NCI-H82 treated with DMSO at 0.1 percent for 48 hours (cell line): ENCODE data around the gene BTRC.
A peak's percentile ranks its signal among the peaks of the same experiment; 100 is the strongest.

ENCODE experiments used
- DNase-seq: peaks from one replicate; lab custom pipeline; 2025; ENCODE audit not compliant: unreplicated experiment; lab: John Stamatoyannopoulos, UW

Gene BTRC

DNA sequence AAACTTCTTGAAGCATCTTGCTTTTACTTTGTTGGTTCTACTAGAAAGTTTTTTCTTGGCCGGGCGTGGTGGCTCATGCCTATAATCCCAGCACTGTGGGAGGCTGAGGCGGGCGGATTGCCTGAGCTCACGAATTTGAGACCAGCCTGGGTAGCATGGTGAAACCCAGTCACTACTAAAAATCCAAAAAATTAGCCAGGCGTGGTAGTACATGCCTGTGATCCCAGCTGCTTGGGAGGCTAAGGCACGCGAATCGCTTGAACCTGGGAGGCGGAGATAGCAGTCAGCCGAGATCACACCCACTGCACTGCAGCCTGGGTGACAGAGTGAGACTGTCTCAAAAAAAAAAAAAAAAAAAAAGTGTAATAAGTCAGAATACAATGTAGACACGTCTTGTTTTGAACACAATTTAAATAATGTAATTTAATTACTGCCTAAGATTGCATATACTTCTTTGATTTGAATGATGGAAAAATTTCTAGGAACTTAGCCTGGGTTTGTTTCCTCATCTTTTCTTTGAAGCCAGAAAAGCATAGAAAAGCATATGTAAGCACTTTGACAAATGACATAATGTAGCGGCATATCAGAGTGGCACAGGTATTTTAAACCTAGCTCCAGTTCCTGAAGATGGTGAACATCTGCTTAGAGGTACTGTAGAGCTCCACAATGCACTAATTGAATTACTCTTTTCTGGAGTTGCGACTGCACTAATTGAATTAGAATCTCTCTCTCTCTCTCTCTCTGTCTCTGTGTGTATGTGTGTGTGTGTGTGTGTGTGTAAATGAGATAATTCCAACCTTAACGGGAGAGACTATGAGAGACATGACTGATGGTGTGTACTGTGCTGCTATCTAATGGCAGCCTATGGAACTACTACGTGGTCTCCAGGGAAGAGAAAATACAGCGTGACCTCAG is 87.8 kb downstream of the BTRC start:
- peak; percentile 97 for DNase-seq

DNA sequence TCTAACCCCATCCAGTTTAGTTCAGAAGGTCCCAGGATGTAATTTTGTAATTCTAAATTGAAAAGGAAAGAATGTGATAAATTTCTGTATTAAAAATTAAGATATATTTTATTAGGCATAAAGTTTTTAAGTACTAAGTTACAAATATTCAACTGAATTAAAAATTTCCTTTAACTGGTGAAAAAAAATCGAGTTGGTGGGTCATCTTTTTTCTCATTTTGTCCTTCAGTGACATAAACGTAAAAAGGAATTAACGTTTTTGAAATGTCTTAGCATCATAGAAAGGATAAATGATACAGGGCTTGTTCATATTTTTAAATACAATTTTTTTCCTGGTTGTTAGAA is 88.5 kb downstream of the BTRC start:
- no peak for DNase-seq

DNA sequence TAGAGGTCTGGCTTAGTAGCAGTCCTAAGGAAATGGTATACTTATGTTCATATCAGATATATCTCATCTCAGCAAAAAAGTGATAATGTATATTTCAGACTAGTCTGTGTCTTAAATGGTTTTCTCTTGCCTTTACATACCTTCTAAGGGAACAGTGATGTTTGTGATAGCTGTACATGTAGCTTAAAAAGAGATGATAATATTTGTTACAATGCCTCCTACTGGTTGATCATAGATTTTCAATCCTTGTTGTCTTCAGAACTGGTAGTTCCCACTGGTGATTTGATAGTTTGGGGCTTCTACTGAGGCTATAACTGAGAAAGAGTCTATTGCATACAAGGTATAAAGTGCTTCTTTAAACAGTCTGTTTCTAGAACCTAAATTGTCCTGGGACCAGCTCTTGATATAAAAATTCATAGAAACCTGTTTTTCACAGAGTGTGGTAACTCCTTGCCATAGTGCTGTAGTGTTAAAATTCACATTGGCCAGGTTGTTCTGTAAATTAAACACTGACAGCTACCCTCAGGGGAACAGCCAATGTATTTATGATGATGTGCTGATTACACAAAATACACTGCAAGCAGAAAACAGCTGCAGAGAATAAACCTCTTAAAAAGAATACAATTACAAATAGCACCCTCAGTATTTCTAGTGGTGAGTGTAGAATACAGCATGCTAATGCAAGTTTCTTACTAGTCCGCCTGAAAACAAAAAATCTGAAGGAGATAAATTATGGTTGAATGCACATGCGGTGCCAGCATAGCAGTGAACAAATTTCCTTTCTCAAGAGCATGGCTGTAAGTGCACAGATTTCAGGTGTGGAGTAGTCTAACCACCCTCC is 90.3 kb downstream of the BTRC start:
- peak; percentile 43 for DNase-seq

DNA sequence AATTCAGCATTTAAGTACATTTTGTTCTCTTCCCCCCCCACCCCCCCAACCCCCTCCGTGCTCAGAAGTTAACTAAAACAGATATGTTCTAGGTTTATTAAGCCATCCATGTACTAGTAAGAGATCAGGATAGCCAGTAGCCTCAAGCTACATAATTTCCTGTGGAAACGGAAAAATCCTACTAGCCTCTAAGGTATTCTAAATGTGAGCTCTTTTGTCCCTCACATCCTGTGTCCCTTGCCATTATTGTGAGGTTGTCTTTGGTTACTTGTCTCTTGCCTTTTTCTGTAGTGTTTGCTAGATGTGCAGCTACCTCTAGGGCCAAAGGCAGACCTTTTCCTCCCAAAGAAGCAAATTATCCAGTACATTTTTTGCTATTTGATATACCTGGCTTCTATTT is 92.1 kb downstream of the BTRC start:
- DNase-seq: no peak

DNA sequence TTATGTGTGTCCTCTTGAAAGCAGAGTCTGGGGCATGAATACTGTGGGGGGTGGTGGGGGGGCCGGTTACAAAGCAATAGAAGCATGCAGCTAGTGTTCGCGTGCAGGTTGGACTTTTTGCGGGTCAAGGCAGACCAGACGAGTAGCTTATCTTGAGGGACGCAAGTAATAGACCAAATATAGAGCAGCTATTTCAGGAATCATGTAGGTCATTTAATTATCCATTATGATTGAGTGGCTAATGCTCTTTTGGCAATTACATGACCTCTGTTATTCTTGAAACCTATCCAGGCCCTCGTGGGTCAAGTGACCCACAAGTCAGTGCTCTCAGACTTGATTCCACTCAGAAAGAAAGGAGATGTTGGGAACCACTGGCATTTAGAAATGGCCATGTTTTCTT is 93.0 kb downstream of the BTRC start:
- no peak for DNase-seq

DNA sequence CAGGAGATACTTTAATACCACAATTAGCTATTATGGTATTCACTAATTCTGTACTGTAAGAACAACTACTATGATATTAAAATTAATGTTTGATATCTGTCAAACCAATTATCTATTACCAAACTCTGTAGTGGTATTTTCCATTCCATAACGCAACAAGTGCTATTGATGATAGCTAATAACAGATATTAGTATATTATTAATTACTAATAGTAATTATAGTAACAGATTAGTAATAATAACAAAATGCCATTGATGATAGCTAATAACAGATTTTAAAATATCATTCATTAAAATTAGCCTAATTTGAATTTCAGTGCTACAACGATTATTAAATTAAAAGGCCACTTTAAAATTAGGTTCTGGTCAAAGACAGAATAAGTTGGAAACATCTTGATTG is 93.5 kb downstream of the BTRC start:
- no peak for DNase-seq

DNA sequence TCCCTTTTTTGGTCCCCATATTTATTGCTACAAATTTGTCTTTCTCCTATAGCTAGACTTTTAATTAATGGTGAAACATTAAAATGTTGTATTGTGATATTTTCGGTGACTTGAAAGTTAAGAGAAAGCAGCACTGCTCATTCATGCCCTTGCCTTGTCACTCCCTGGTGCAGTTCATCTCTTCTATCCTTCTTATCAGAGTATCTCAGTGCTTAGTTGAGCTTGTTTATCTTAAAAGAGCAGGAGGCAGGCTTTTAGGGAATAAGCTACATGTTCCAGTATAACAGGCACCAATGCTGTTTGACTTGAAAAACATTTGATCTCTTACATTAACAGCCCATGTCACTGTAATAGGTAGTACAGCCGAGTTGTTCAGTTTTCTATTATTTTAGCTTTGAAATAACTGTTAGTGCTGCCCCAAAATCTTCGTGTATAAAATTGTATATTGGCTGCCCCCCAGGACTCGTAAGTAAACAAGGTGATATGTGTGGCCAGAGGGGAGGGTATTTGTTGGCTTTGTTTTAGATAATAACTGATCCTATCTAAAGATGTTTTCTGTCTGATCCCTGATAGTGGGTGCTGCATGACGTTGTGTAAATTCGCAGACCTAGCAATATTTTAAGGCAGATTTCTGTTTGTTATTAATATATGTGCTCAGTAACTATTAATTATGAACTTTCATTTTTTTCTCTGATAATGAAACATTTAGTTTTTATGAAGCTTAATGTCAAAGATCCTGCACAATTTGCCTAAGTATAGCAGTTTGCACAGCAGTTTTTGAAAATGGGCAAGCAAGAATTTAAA is 96.5 kb downstream of the BTRC start:
- peak; percentile 78 for DNase-seq

DNA sequence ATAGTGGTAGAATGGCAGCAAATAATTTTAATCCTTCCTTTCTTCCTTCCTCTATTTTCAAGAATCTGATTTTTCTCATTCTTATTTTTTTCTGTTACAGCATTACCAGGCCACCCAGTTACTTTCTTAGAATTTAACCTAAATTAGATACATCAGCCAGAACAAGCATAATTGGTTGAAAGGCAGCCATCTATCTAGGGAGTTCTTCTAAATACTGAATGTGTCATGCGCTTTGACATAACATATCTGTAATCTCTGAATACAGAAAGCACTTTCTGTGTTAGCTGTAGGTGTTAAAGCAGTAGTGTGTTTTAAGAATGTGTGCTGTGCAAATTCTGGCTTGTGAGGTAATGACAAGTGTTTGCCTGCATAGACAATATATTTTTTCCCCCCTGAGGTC is 97.3 kb downstream of the BTRC start:
- DNase-seq: no peak

DNA sequence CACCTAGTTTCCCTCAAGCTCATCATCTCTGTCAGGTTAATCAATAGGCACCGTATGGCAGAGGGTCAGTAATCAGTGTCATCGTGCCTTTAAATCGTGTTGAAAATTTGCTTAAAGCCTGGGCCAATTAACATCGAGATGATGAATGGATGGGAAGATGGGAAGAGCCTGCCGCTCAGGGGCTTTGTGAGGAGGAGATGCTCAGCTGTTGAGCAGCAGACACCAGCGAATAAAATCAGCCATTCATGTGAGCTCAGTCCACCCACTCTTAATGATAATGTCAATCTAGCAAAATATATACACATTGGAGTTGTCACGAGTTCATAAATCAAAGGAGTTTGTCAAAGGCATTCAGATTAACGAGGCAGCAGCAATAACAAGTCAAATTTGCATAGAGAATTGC is 97.7 kb downstream of the BTRC start:
- DNase-seq: peak; percentile 99

DNA sequence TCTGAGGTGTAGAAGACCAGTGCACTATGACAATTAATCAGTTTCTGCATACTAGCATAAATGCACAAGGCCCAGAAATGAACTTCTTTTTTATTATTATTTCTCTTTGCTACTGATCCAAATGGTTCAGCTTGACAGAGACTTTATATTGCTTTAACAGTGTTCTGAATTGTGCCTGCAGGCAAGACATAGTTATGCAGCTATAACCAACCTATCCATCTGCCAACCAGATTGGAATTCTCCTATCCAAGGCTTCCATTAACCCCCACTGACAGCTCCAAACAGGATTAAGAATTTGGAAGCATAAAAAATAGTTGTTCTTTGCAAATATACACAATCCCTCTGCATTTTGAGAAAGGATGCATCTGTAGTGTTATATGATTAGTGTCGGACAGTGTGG is 98.2 kb downstream of the BTRC start:
- peak; percentile 79 for DNase-seq

DNA sequence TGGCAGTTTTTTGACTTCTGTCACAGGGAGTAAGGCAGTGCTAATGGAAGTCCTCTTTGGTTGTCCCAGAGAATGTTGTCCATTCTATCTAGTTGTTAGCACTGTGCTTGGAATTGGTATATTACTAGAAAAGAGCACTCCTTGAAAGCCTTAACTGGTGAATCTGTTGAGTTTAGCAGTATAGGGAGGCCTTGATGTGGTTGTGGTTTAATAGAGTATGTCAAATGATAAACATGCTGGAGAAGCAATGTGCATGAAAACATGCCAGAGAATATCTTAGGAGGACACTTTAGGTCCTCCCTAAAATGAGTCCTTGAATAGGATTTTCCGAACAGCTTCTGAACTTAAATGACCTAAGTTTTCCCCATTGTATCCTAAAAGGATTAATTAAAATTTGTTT is 98.6 kb downstream of the BTRC start:
- DNase-seq: peak; percentile 79

DNA sequence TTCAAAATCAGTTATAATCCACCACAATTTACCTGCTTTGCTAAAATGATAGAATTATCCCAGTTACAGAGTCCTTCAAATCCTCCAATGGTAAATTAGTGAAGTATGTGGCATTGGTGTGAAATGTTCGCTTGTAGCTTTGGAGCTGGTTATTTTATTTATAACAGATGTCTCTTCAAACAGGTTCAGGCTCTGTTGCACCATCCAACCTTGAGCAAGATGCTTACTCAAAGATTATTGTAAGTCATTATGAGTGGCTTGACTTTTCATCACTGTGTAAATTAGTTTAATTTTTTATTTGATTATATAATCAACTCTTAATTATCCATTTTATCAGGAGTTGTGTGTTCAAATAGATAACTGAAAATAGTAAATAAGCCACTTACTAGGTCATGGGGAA is 99.4 kb downstream of the BTRC start:
- DNase-seq: no peak

DNA sequence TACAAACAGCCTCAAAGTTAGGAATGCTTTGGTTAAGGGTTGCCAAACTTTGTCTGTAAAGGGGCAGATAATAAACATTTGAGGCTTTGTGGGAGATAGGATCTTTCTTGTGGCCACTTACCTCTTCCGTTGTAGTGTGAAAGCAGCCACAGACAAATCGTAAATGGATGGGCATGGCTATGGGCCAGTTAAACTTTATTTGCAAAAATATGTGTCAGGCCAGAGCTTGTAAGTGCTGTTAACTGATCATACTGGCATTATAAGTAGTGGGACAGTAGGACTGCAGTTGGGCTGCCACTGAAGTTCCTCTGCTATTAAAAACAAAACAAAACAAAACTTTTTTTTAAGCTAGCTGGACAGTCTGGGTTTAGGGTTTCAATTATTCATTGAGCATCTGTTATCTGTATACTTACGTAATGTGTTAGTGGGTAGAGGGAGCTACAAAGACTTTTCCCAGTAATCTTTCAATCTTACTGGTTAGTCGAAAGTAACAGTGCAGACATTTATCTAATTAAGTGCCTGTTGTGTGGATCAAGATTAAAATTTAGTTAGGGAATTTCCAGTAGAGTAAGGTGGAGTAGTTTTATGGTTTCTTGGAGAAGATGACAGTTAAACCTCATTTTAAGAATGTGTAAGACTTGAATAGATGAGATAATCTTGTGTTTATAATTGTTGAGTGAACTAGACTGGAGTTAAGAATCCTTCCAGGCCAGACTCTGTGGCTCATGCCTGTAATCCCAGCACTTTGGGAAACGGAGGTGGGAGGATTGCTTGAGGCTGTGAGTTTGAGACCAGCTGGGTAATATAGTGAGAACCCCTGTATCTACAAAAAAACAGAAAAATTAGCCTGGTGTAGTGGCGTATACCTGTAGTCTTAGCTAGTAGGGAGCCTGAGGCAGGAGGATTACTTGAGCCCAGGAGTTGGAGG is 100.1 kb downstream of the BTRC start:
- DNase-seq: peak; percentile 86

DNA sequence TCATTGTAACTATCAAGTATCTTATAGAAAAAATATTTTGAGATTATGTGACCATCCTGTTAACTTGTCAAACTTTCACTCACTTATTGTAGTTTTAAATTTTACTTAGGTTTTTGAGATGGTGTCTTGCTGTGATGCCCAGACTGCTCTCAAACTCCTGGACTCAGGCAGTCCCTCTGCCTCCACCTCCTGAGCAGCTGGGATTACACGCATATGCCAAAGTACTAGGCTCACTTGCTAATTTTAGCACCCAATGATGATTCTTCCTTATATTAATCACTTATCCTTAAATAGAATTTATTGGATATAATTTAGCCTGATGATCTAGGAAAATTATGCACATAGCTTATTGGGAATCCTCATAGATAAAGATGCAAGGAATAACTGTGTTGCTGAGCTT is 104.9 kb downstream of the BTRC start:
- no peak for DNase-seq

DNA sequence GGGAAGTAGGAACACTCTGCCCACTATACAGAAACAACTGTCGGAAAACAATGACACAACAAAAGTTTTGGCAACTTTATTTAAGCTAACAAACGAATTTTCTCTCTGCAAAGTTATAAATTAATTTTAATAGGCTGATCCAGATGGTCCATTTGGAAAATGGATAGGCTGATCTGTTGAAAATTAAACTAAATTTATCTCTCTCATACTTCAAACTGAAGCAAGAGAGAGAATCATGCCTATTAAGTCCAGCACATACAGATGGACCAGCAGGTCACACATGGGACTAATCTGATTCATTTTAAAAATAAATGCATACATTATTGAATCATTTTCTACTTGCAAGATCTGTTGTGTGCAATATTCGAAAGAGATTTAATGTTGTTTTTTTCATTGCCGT is 110.1 kb downstream of the BTRC start:
- no peak for DNase-seq

DNA sequence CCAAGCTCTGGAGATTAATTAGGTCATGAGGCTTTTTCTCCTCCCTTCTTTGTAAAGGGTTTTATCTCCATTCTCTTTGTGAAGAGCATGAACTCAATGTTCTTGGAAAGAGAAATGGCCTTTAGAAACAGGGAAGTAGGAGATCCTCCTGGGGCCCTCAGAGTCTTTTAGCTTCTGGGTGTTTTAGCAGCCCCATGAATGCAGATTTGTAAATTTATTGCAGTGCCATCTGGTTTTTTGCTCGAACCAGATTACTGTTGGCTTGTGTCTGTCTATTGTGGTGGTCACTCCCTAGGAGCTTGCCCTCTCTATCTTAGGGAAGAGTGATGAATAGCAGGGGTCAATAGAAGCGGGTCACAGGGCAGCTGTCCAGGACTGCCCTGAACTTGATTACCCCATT is 110.6 kb downstream of the BTRC start:
- peak; percentile 64 for DNase-seq

DNA sequence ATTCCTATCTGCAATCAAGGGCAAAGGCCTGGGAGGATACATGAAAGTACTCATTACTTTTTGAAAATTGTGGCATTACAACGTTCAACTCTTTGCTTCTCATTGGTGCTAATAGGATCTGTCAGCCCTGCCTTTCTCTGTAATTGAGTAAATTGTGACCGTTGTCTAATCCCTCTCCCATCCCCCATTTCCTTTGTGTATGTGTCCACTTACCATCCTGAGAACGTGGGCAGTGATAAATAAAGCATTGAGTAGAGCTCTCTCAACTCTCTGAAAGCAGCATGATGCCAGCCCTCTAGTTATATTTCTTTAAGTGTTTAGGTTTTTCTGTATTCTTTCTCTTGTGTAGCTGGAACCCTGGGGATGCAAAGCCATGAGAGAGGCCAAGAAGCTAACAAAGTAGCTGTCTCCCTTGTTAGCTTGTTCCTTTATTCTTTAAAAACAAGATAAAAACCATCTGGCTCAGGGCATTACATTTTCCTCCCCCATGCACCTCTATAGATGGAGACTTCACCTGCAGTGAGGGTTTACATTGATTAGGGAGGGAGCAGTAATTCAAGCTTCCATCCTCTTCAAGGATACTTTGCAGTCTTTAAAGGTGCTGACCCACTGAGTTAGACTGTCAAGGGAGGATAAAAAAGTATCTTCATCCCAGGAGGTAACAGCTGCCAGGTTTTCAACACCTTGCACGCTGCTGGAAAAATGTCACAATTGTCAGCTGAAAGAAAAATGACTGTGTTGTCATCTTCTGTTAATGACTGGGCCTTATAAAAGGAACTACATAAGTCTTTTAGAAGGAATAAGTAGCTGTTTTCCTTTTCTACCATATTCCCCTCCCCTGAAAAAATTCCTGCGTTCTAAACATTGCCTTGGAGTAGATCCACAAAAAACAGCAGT is 112.3 kb downstream of the BTRC start:
- peak; percentile 95 for DNase-seq

DNA sequence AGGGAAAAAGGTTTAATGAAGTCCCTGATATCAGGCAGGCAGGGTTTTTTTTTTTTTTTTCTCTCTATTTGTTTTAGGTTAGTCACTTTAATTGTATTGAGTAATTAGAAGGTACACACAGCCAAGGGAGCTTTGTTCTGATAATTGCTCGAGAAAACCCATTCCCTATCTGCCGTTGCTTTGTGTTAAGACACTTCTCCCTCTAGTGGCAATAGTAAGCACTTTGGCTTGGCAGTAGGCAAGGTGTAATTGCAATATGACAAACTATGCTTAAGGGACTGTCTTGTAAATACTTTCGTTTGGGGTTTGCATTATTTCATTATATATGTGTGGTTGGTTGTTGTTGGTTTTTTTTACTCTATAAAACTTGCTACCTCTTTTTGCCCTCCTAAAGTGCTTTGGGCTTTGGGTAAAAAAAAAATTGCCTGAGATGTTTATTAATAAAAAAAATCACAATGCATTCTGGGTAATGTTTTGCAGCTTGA is 113.4 kb downstream of the BTRC start:
- DNase-seq: peak; percentile 91

DNA sequence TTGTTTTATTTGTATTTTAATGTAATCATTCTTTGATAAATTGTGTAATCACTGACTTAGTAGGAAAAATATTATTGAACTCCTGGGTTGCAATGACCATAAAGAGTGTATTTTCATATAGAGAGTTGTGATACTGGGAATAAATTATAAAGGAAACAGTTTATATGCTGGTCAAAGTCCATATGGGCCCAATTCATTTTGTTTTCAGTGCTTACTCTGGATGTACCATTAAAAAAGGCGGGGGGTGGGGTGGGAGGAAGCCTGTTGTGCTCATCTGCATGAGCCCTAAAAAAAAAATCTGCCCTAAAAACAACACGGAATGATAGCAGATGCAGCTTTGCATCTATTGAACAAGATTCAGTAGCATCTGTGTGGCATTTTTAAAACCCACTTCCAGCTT is 114.2 kb downstream of the BTRC start:
- DNase-seq: no peak
